Endothelial cell of umbilical vein (primary cell): ENCODE data around the gene PPP2R3C. TPM values are rescaled to one million over a fixed set of nuclear protein-coding genes. Genes with fewer than 3 reads are reported as not detected.
"Not testable (repeated sequence)": the region's sequence is repeated elsewhere in the genome, so short reads cannot be mapped to it uniquely, and the experiment has no call there.

Experiments used
- BruUV-seq: library from RNA; stranded (reverse); fragments of 400-500 nt; replicated peaks from 2 replicates; lab custom pipeline; 2021; lab: Mats Ljungman, UMichigan
- CTCF ChIA-PET: fragments of 300-600, 350-600 bp; sonication (Branson Sonifier 250); formaldehyde crosslinking; loops from one replicate; lab custom pipeline; 2021; ENCODE audit warnings: antibody characterized with exemption, inconsistent platforms; lab: Charles Lee
- POLR2A ChIA-PET: fragments of 300-600, 350-600 bp; sonication (Branson Sonifier 250); formaldehyde crosslinking; loops from one replicate; lab custom pipeline; 2021; ENCODE audit warnings: antibody characterized with exemption, inconsistent platforms; lab: Charles Lee
- DNase-seq: peaks from one replicate; pipeline ENCODE4 v3.0.0-alpha.2; 2011; ENCODE audit warnings: low read depth, low spot score
- FAIRE-seq: peaks from 2 replicates; lab custom pipeline; 2011; peaks lifted over from hg19 to GRCh38; lab: Jason Lieb, UNC
- H2AFZ ChIP-seq: 2 replicates; pipeline ENCODE4 v1.6.0; 2012; ENCODE audit warnings: low read depth, low read length, control low read depth, inconsistent platforms
- H3K27ac ChIP-seq: 2 replicates; pipeline ENCODE4 v1.5.1; 2011; ENCODE audit warnings: low read depth, mild to moderate bottlenecking, control low read depth, low read length, moderate library complexity; ENCODE audit not compliant: insufficient read depth
- H3K27me3 ChIP-seq, 2 experiments: 2 replicates each; pipeline versions ENCODE4 v1.6.0 to v1.6.1; 2011; ENCODE audit warnings: low read length in 2 of 2, mixed read lengths in 1 of 2; ENCODE audit not compliant: control insufficient read depth in 2 of 2, insufficient read depth in 2 of 2
- H3K36me3 ChIP-seq, 2 experiments: 2 replicates in 1 of 2; 3 replicates in 1 of 2; pipeline ENCODE4 v1.5.1; 2011; ENCODE audit warnings: low read length in 2 of 2, mild to moderate bottlenecking in 1 of 2, moderate library complexity in 1 of 2; ENCODE audit not compliant: control insufficient read depth in 2 of 2, insufficient read depth in 2 of 2; ENCODE audit errors: extremely low read depth in 1 of 2
- H3K4me1 ChIP-seq: 3 replicates; pipeline ENCODE4 v1.5.1; 2011; ENCODE audit warnings: mild to moderate bottlenecking, low read length; ENCODE audit not compliant: control insufficient read depth, insufficient read depth; ENCODE audit errors: extremely low read depth
- H3K4me2 ChIP-seq: 2 replicates; pipeline ENCODE4 v1.6.1; 2011; ENCODE audit warnings: low read length, control low read depth, mixed read lengths; ENCODE audit not compliant: insufficient read depth
- H3K4me3 ChIP-seq, 3 experiments: fragments of 200-600 bp in 1 of 3; sonication (generic), shearing (Covaris generic) in 1 of 3; replicated peaks in 1 of 3; 2 replicates each; pipeline ENCODE4 v1.5.1; 2011 to 2016; ENCODE audit warnings: control low read depth in 3 of 3, low read length in 3 of 3, mild to moderate bottlenecking in 2 of 3, inconsistent platforms in 1 of 3, low read depth in 1 of 3, moderate library complexity in 1 of 3; ENCODE audit not compliant: insufficient read depth in 1 of 3
- H3K79me2 ChIP-seq: 2 replicates; pipeline ENCODE4 v1.6.0; 2012; ENCODE audit warnings: low read length, inconsistent platforms; ENCODE audit not compliant: control insufficient read depth, insufficient read depth
- H3K9ac ChIP-seq: replicated peaks from 2 replicates; pipeline ENCODE3; 2011; ENCODE audit warnings: low read length, control low read depth; ENCODE audit not compliant: insufficient read depth; ENCODE audit errors: extremely low read depth
- H3K9me1 ChIP-seq: replicated peaks from 3 replicates; pipeline ENCODE4 v1.6.0; 2011; ENCODE audit warnings: mild to moderate bottlenecking, low read length; ENCODE audit not compliant: control insufficient read depth, insufficient read depth; ENCODE audit errors: extremely low read depth
- H3K9me3 ChIP-seq: replicated peaks from 2 replicates; pipeline ENCODE4 v1.5.1; 2012; ENCODE audit warnings: low read length, inconsistent platforms; ENCODE audit not compliant: control insufficient read depth, insufficient read depth
- H4K20me1 ChIP-seq: replicated peaks from 2 replicates; pipeline ENCODE3; 2011; ENCODE audit warnings: mild to moderate bottlenecking, low read length; ENCODE audit not compliant: control insufficient read depth, insufficient read depth; ENCODE audit errors: extremely low read depth
- GATA2 ChIP-seq: IDR thresholded peaks from 2 replicates; pipeline ENCODE4 v1.7.0; 2011; ENCODE audit warnings: low read depth, mild to moderate bottlenecking, moderate library complexity, mixed read lengths, low read length; ENCODE audit not compliant: insufficient read length, insufficient read depth
- MYC ChIP-seq: IDR thresholded peaks from one replicate; pipeline ENCODE4 v1.6.1; 2011; ENCODE audit warnings: mild to moderate bottlenecking, low read depth, low read length
- POLR2A ChIP-seq: IDR thresholded peaks from 2 replicates; pipeline ENCODE4 v1.6.1; 2012; ENCODE audit warnings: low read depth, mild to moderate bottlenecking, control low read depth, low read length
- dilution Hi-C: fragments of 300-500 bp; cut with MboI; formaldehyde crosslinking; loops from one replicate; pipeline ENCODE4 v1.15.0; 2019; ENCODE audit warnings: low sequenced_read_pairs; ENCODE audit not compliant: extremely low pct_ligation_motif_present
- intact Hi-C: fragments of 100-400 bp; cut with micrococcal nuclease; formaldehyde crosslinking; loops from one replicate; pipeline ENCODE4 v1.10.0; 2022
- polyA plus RNA-seq, 4 experiments: library from polyadenylated mRNA; depleted of rRNA in 3 of 4; stranded (reverse) in 3 of 4; unstranded in 1 of 4; fragments of >200 nt; gene quantifications; 2 replicates each; pipeline versions ENCODE4 v1.2.1 to v1.2.3, GENCODE V29; 2011 to 2012; ENCODE audit warnings: missing spikeins in 1 of 4
- total RNA-seq: library from RNA; stranded (reverse); gene quantifications from 2 replicates; pipeline ENCODE4 v1.2.3, GENCODE V29; 2021

Gene PPP2R3C
- total and polyA plus RNA-seq, 2 donors (not counting 3 experiments of a cell fraction or from before 2014, with no cell fraction given) = 10.2 to 40.6 TPM

GRCh38 chr14:35154016-35154415 lies 32.2 kb upstream of the PPP2R3C start:
- Histone ChIP-seq H3K27me3 (no peaks in the 10 kb centered on the region), H3K9me1 (no peaks in the 10 kb centered on the region), H3K4me3 (no peak overlapping the region), H3K27ac (no peak overlapping the region), H4K20me1 (no peaks in the 10 kb centered on the region), H3K9me3 (no peaks in the 10 kb centered on the region), H3K4me1 (peaks cover 13% of the 10 kb centered on the region), H2AFZ (no peak overlapping the region), H3K79me2 (no peaks in the 10 kb centered on the region), H3K36me3 (no peaks in the 10 kb centered on the region), H3K9ac (no peak overlapping the region), H3K4me2 (no peak overlapping the region)
- BruUV-seq = no TSS peak
- FAIRE-seq (no peak), DNase-seq (no peak)
- POLR2A ChIA-PET = no interaction called here
- intact Hi-C loops (no loop called here), dilution Hi-C loops (no loop called here)
- CTCF ChIA-PET = interaction anchor here (0.7 to 1.1 kb wide), 3 partner anchors 35 to 265 kb away, joined by 3 to 6 read pairs (median 3); partner anchors contain the start of gene NFKBIA
- no peak for TF ChIP-seq POLR2A
- no peak for TF ChIP-seq MYC
- no peak for TF ChIP-seq GATA2

- H3K9me3 ChIP-seq, H3K79me2 ChIP-seq, BruUV-seq, H4K20me1 ChIP-seq, H3K36me3 ChIP-seq, dilution Hi-C loops, CTCF ChIA-PET, H3K9ac ChIP-seq, intact Hi-C loops, H3K9me1 ChIP-seq, H3K27ac ChIP-seq, H3K4me3 ChIP-seq, H3K4me2 ChIP-seq, POLR2A ChIA-PET, H2AFZ ChIP-seq, DNase-seq, H3K27me3 ChIP-seq, FAIRE-seq: not testable (repeated sequence)
- H3K4me1 ChIP-seq = peaks cover 12% of the 10 kb centered on the region
Measured at GRCh38 chr14:35152531-35152930, 30.7 kb upstream of the PPP2R3C start.
